PC-3 (cell line): ENCODE results near the gene SLC8A1. TPM values are rescaled to one million over a fixed set of nuclear protein-coding genes. Genes with fewer than 3 reads are reported as not detected.

Experiments used
- ATAC-seq: fragments of 200-7000 bp; cut with Tn5 transposase; 2 replicates; pipeline ENCODE4 v1.9.1; 2020; ENCODE audit warnings: mild to moderate bottlenecking, moderate library complexity
- BruUV-seq: library from RNA; stranded (reverse); fragments of 400-500 nt; replicated peaks from 2 replicates; lab custom pipeline; 2021; lab: Mats Ljungman, UMichigan
- CTCF ChIA-PET: fragments of 300-600 bp; sonication (Branson Sonifier 250); formaldehyde crosslinking; loops from one replicate; lab custom pipeline; 2022; ENCODE audit warnings: antibody characterized with exemption; lab: Charles Lee
- POLR2A ChIA-PET: fragments of 300-600 bp; sonication (Branson Sonifier 250); formaldehyde crosslinking; loops from one replicate; lab custom pipeline; 2022; ENCODE audit warnings: antibody characterized with exemption; ENCODE audit not compliant: unreplicated experiment; lab: Charles Lee
- DNase-seq: peaks from one replicate; pipeline ENCODE4 v3.0.0-alpha.2; 2015
- H2AFZ ChIP-seq: fragments of 300-600 bp; sonication (generic); 2 replicates; pipeline ENCODE4 v1.6.0; 2016; ENCODE audit warnings: antibody characterized with exemption, low read length
- H3F3A ChIP-seq: fragments of 300-600 bp; sonication (generic); one replicate; pipeline ENCODE4 v1.6.0; 2017; ENCODE audit warnings: antibody characterized with exemption, low read length, control low read depth, mild to moderate bottlenecking; ENCODE audit not compliant: unreplicated experiment
- H3K27ac ChIP-seq: fragments of 300-600 bp; sonication (generic); 2 replicates; pipeline ENCODE4 v1.5.1; 2016; ENCODE audit warnings: mild to moderate bottlenecking, low read length
- H3K27me3 ChIP-seq: fragments of 300-600 bp; sonication (generic); 2 replicates; pipeline ENCODE4 v1.6.1; 2016; ENCODE audit warnings: low read length, mixed read lengths
- H3K36me3 ChIP-seq: fragments of 300-600 bp; sonication (generic); 2 replicates; pipeline ENCODE4 v1.6.1; 2016; ENCODE audit warnings: low read depth, mixed run types, low read length, mixed read lengths
- H3K4me1 ChIP-seq: fragments of 300-600 bp; sonication (generic); 2 replicates; pipeline ENCODE4 v1.5.1; 2016; ENCODE audit warnings: low read length; ENCODE audit not compliant: insufficient read depth
- H3K4me2 ChIP-seq: fragments of 300-600 bp; sonication (generic); 2 replicates; pipeline ENCODE4 v1.6.0; 2016; ENCODE audit warnings: low read length
- H3K4me3 ChIP-seq: fragments of 300-600 bp; sonication (generic); 2 replicates; pipeline ENCODE4 v1.5.1; 2016; ENCODE audit warnings: mild to moderate bottlenecking, low read length, mixed read lengths
- H3K79me2 ChIP-seq: fragments of 300-600 bp; sonication (generic); 2 replicates; pipeline ENCODE4 v1.6.1; 2017; ENCODE audit warnings: low read length, mixed read lengths
- H3K9ac ChIP-seq: fragments of 300-600 bp; sonication (generic); 2 replicates; pipeline ENCODE4 v1.6.0; 2016; ENCODE audit warnings: mild to moderate bottlenecking, low read length
- H3K9me2 ChIP-seq: fragments of 300-600 bp; sonication (generic); replicated peaks from 2 replicates; pipeline ENCODE4 v1.6.1; 2016; ENCODE audit warnings: mixed run types, low read length, mixed read lengths
- H3K9me3 ChIP-seq: fragments of 300-600 bp; sonication (generic); 2 replicates; pipeline ENCODE4 v1.6.1; 2016; ENCODE audit warnings: low read length, mixed read lengths
- H4K20me1 ChIP-seq: fragments of 300-600 bp; sonication (generic); 2 replicates; pipeline ENCODE4 v1.6.1; 2016; ENCODE audit warnings: low read length, mixed read lengths
- EZH2 ChIP-seq: fragments of 300-600 bp; sonication (generic); IDR thresholded peaks from one replicate; pipeline ENCODE4 v1.6.1; 2017; ENCODE audit warnings: antibody characterized with exemption, mild to moderate bottlenecking, low read length; ENCODE audit not compliant: unreplicated experiment
- EZH2phosphoT487 ChIP-seq: fragments of 300-600 bp; sonication (generic); IDR thresholded peaks from 2 replicates; pipeline ENCODE4 v1.6.1; 2018; ENCODE audit warnings: mild to moderate bottlenecking, antibody characterized with exemption, low read length, borderline replicate concordance
- intact Hi-C: fragments of 100-400 bp; cut with micrococcal nuclease; formaldehyde crosslinking; loops from 2 replicates; pipeline ENCODE4 v1.9.0; 2023
- total RNA-seq: library from RNA; depleted of rRNA; stranded (reverse); fragments of >200 nt; gene quantifications from 2 replicates; pipeline ENCODE4 v1.2.3, GENCODE V29; 2014
- TF ChIP-seq, protein P1 (sequence below): fragments of 300-600 bp; sonication (generic); conservative IDR thresholded peaks from 2 replicates; pipeline ENCODE4 v1.5.1; 2017; ENCODE audit warnings: antibody characterized with exemption, low read depth, mild to moderate bottlenecking, low read length

The SLC8A1 gene
- total RNA-seq, 1 experiment from 2014 or later: 1.3 TPM

DNA sequence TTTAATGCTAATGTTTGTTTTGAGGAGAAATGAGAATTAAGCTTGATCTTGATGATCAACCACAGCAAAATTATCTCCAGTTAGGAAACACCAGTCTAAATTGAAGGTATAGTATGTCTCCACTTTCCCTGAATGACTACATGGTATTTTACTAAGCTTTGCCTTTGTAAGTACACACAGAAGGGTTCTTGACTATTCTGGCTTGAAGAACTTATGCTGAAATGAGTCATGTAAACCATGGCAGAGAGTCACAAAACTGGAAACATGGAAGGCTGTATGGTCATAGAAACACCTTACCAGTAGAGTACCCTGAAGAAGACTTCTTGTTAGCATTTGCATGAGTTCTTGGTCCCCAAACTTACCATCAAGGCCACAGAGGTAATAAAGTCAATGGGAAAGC lies 250.5 kb downstream of the SLC8A1 start:
- Histone ChIP-seq H3K9me2 (no peaks in the 10 kb centered on the region; the same call in 1 of the 2 replicates), H3K4me1 (no peaks in the 10 kb centered on the region), H3K36me3 (no peaks in the 10 kb centered on the region), H4K20me1 (no peaks in the 10 kb centered on the region), H3K4me3 (no peak overlapping the region), H3K4me2 (no peak overlapping the region), H3K9ac (no peak overlapping the region), H3K27ac (no peak overlapping the region), H3K79me2 (no peaks in the 10 kb centered on the region), H3K9me3 (no peaks in the 10 kb centered on the region), H2AFZ (no peak overlapping the region), H3F3A (no peaks in the 10 kb centered on the region), H3K27me3 (no peaks in the 10 kb centered on the region)
- intact Hi-C loops: no loop called here
- DNase-seq (no peak), ATAC-seq (no peak)
- ChIA-PET CTCF (no interaction called here), POLR2A (no interaction called here)
- TF ChIP-seq EZH2: no peak
- TF ChIP-seq EZH2phosphoT487: no peak
- TF ChIP-seq, protein P1, sequence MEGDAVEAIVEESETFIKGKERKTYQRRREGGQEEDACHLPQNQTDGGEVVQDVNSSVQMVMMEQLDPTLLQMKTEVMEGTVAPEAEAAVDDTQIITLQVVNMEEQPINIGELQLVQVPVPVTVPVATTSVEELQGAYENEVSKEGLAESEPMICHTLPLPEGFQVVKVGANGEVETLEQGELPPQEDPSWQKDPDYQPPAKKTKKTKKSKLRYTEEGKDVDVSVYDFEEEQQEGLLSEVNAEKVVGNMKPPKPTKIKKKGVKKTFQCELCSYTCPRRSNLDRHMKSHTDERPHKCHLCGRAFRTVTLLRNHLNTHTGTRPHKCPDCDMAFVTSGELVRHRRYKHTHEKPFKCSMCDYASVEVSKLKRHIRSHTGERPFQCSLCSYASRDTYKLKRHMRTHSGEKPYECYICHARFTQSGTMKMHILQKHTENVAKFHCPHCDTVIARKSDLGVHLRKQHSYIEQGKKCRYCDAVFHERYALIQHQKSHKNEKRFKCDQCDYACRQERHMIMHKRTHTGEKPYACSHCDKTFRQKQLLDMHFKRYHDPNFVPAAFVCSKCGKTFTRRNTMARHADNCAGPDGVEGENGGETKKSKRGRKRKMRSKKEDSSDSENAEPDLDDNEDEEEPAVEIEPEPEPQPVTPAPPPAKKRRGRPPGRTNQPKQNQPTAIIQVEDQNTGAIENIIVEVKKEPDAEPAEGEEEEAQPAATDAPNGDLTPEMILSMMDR: no peak
- BruUV-seq: no TSS peak

DNA sequence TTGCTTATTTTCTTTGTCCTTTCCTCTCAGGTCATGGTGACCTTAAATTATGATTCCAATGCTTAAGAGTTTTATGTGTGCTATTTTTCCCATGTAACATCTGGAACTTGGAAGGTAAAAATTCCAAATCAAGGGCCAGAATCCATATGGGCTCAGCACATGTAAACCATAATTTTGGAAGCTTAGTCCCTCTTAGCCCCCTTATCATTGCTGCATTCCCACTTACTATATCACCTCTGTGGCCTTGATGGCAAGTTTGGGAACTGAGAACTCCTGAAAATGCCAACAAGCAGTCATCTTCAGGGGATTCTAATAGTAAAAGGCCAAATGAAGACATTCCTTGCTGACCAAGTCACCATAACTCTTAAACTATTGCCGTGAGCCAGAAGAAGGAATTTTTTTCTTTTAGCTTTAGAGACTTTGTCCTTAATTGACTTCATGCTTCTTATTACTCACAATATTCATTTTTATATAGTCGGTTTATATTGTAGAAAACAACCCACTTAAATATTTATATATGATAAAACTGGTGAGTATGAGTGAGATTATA lies 251.4 kb downstream of the SLC8A1 start:
- DNase-seq: no peak

GRCh38 chr2:40199771-40200170 lies 252.1 kb downstream of the SLC8A1 start:
- H3K27ac ChIP-seq: no peak overlapping the region
- H2AFZ ChIP-seq: no peak overlapping the region
- no peaks in the 10 kb centered on the region; the same call in 1 of the 2 replicates for H3K9me2 ChIP-seq
- no peaks in the 10 kb centered on the region for H3K36me3 ChIP-seq
- no peaks in the 10 kb centered on the region for H3F3A ChIP-seq
- no peaks in the 10 kb centered on the region for H4K20me1 ChIP-seq
- ATAC-seq (no peak), DNase-seq (no peak)
- ChIA-PET CTCF (no interaction called here), POLR2A (no interaction called here)
- intact Hi-C loops: no loop called here
- no TSS peak for BruUV-seq
- H3K27me3 ChIP-seq: no peaks in the 10 kb centered on the region
- no peak overlapping the region for H3K4me2 ChIP-seq
- H3K79me2 ChIP-seq: no peaks in the 10 kb centered on the region
- TF ChIP-seq EZH2: no peak
- TF ChIP-seq, protein P1: no peak
- no peak for TF ChIP-seq EZH2phosphoT487
- no peaks in the 10 kb centered on the region for H3K9me3 ChIP-seq
- no peak overlapping the region for H3K9ac ChIP-seq
- H3K4me3 ChIP-seq: no peak overlapping the region
- no peaks in the 10 kb centered on the region for H3K4me1 ChIP-seq

More for the DNA sequence above, 251.4 kb downstream of the SLC8A1 start:
- no peak overlapping the region for H3K4me3 ChIP-seq
- intact Hi-C loops: no loop called here
- H3K9me2 ChIP-seq: no peaks in the 10 kb centered on the region; the same call in 1 of the 2 replicates
- ChIA-PET POLR2A (no interaction called here), CTCF (no interaction called here)
- no peaks in the 10 kb centered on the region for H3K4me1 ChIP-seq
- no peaks in the 10 kb centered on the region for H4K20me1 ChIP-seq
- no peak for ATAC-seq
- H2AFZ ChIP-seq: no peak overlapping the region
- no peaks in the 10 kb centered on the region for H3F3A ChIP-seq
- no peak overlapping the region for H3K27ac ChIP-seq
- no peaks in the 10 kb centered on the region for H3K9me3 ChIP-seq
- no peak overlapping the region for H3K4me2 ChIP-seq
- no peaks in the 10 kb centered on the region for H3K27me3 ChIP-seq
- TF ChIP-seq, protein P1: no peak
- TF ChIP-seq EZH2phosphoT487: no peak
- no peak for TF ChIP-seq EZH2
- H3K9ac ChIP-seq: no peak overlapping the region
- H3K79me2 ChIP-seq: no peaks in the 10 kb centered on the region
- no TSS peak for BruUV-seq
- H3K36me3 ChIP-seq: no peaks in the 10 kb centered on the region
